D721Med (cell line): ENCODE measurements around the gene INPP5D.

ENCODE experiments used
- DNase-seq: peaks from one replicate; pipeline ENCODE4 v3.0.0; 2011; ENCODE audit warnings: low spot score; ENCODE audit not compliant: insufficient read length
- FAIRE-seq: peaks from 2 replicates; lab custom pipeline; 2011; peaks lifted over from hg19 to GRCh38; lab: Jason Lieb, UNC
- TF ChIP-seq, protein P1 (sequence below): IDR thresholded peaks from 2 replicates; pipeline ENCODE4 v1.5.1; 2012; ENCODE audit warnings: mild to moderate bottlenecking, control low read depth; ENCODE audit not compliant: insufficient read depth; ENCODE audit errors: missing control alignments

Gene INPP5D

DNA sequence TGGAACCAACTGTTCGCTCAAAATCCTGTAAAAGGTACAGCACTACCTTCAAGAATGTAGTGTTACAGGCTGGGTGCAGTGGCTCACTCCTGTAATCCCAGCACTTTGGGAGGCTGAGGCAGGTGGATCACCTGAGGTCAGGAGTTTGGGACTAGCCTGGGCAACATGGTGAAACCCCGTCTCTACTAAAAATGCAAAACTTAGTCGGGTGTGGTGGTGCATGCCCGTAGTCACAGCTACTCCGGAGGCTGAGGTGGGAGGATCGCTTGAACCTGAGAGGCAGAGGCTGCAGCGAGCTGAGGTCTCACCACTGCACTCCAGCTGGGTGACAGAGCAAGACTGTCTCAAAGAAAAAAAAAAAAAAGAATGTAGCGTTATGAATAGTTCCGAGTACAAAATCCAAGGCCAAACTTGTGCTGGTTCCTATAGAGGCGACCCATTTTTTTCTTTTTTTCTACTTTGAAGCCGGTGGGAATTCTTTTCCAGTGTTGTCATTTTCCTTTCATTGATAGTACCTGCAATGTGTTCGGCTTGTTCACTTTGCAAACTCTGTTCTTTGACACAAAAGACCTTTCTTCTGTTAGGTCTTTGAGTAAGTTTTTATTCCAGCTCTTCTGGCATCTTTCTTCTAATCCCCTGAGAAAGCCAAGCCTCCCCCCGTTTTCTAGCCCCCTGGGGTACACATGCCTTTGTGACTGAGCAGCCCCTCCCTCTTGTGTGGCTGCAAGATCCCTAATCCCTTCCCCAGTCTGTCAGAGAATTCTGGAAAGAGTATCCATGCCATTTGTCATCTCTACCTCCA, 25.1 kb downstream of the INPP5D start:
- DNase-seq (no peak), FAIRE-seq (no peak)
- TF ChIP-seq, protein P1, sequence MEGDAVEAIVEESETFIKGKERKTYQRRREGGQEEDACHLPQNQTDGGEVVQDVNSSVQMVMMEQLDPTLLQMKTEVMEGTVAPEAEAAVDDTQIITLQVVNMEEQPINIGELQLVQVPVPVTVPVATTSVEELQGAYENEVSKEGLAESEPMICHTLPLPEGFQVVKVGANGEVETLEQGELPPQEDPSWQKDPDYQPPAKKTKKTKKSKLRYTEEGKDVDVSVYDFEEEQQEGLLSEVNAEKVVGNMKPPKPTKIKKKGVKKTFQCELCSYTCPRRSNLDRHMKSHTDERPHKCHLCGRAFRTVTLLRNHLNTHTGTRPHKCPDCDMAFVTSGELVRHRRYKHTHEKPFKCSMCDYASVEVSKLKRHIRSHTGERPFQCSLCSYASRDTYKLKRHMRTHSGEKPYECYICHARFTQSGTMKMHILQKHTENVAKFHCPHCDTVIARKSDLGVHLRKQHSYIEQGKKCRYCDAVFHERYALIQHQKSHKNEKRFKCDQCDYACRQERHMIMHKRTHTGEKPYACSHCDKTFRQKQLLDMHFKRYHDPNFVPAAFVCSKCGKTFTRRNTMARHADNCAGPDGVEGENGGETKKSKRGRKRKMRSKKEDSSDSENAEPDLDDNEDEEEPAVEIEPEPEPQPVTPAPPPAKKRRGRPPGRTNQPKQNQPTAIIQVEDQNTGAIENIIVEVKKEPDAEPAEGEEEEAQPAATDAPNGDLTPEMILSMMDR: no peak

DNA sequence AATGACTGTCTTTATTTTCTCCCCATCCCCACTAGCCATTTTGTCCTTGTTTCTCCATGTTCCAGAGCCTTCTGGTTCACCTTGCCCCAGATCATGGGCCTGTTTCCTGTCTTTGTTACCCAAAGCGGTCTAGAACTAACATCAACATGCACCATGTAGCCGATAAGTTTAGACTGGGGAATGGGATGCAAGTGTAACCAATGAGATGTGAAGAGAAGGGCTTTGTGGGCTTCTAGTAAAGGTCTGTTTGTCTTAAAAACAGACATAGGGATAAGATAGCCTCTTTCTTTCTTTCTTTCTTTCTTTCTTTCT, 25.7 kb downstream of the INPP5D start:
- TF ChIP-seq, protein P1: no peak
- DNase-seq (no peak), FAIRE-seq (no peak)

DNA sequence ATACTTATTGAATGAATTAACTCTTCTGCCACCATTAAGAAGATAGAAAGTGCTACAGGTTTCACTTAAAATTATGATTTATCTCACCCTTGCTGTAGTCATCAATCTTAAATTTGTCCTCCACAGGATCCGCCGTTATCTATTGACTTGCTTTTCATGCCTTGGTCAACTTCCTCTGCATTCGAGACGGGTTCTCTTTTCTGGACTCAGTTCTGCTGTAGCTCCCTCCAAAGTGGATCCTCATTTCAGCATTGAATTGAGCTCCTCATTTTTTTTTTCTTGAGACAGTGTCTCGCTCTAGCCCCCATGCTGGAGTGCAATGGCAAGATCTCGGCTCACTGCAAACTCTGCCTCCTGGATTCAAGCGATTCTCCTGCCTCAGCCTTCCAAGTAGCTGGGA, 27.6 kb downstream of the INPP5D start:
- no peak for FAIRE-seq
- TF ChIP-seq, protein P1: no peak
- DNase-seq: no peak

DNA sequence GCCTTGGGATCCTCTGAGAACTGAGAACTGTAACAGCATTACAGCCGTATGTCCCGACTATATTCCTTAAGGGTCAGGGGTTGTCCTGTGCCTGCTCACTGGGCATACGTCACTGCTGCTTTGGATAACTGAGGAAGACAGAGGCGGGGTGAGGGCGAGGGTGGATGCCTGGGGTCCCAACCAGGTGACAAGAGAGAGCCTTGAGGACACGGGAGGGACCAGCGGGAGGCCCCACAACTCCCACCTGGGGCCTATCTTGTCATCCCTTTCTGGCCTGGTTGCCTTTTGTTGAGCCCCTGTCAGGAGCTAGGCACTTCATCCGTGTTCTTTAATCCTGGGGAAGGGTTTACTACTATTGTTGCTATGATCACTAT, 28.8 kb downstream of the INPP5D start:
- DNase-seq: no peak
- FAIRE-seq: no peak
- TF ChIP-seq, protein P1: no peak

DNA sequence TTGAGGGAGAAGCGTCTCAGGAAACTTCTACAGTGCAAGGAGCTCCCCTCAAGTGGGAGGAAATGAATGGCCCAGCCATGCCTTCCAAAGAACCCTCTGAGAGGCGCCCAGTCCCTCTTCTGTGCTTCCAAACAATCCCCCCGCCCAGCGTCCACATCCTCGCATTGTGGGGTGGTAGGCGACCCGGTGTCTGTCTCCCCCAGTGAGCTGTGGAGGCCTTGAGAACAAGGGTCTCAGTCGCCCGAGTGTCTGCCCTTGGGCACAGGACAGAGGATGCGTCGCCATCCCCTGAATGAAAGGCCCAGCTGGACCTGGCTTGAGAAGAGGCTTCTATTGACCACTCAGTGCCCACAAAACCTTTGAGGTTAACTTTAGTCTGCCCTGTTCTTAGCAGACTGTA, 29.7 kb downstream of the INPP5D start:
- no peak for FAIRE-seq
- TF ChIP-seq, protein P1: no peak

DNA sequence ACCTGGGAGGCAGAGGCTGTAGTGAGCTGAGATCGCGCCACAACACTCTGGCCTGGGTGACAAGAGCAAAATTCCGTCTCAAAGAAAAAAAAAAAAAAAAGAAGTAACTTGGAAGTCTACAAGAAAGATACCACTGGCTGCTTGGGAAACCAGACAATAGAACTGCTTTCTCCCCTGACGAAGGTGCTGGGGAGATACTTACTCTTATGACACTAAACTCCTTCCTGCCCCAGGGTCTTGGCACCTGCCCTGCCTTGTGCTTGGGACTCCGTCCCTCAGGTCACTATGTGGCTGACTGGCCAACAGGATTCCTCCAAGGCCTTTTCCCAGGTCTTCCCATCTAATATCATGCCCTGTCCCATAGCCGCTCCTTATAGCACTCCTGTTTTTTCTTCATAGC, 30.7 kb downstream of the INPP5D start:
- DNase-seq (no peak), FAIRE-seq (no peak)
- TF ChIP-seq, protein P1: no peak

More for the DNA sequence above, 29.7 kb downstream of the INPP5D start:
- no peak for DNase-seq

DNA sequence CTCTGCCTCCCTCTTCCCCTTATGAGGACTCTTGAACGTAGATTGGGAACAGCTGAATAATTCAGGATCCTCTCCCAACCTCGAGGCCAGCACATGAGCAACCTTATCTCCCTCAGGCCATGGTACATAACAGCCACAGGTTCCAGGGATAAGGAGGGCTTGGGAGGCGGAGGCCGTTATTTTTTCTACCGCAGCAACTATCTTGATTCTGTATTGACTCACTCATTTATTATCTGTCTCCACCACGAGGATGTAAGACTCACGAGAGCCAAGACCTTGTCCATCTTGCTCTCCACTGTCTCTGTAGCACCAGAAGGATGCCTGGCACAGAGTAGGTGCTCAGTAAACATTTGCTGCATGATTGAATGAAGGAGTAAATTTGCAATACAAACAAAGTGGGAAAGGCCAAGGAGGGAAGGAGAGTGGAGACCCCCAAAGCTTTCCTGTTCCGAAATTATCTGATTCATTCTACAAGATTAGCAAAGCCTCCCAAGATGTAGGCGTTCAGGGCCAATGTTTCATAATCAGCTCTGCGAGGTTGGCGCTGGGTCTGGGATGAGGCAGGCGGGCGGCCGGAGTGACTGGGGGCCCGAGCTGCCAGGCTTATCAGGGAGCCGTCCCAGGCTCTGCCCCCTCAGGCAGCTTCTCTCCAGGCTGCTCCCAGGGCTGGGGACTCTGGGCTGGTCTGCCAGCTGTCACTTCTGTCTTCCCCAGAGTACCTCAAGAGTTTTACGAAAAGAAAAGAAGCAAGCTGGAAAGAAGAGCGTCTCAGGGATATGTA, 31.6 kb downstream of the INPP5D start:
- no peak for FAIRE-seq
- TF ChIP-seq, protein P1: no peak

More for the DNA sequence above, 31.6 kb downstream of the INPP5D start:
- DNase-seq: no peak
